Transverse colon (tissue), 1 donor: ENCODE results near the gene SLC34A1.

Experiments used
- EP300 ChIP-seq: sonication (generic); formaldehyde crosslinking; IDR thresholded peaks from one replicate; pipeline ENCODE4 v1.6.1; 2017; ENCODE audit warnings: antibody characterized with exemption, low read depth
- POLR2A ChIP-seq: fragments of 450-650 bp; IDR thresholded peaks from one replicate; pipeline ENCODE4 v1.6.1; 2016; ENCODE audit warnings: antibody characterized with exemption, mild to moderate bottlenecking, moderate library complexity

GRCh38 chr5:177439518-177440053 lies 55.4 kb downstream of the SLC34A1 start:
- no peak for TF ChIP-seq EP300
- TF ChIP-seq POLR2A: no peak
